Testis (tissue), 2 donors: ENCODE results near the gene FCRL3.

ENCODE experiments used
- CTCF ChIP-seq, 3 experiments: fragments of 450-650 bp in 2 of 3; fragments of 200-600 bp in 1 of 3; sonication (generic) in 1 of 3; IDR thresholded peaks; one replicate each; pipeline ENCODE4 v1.5.1; 2016 to 2019; ENCODE audit warnings: antibody characterized with exemption in 3 of 3, mild to moderate bottlenecking in 2 of 3, moderate library complexity in 1 of 3
- POLR2A ChIP-seq: fragments of 450-650 bp; IDR thresholded peaks from one replicate; pipeline ENCODE4 v1.6.1; 2017; ENCODE audit warnings: antibody characterized with exemption, mild to moderate bottlenecking, moderate library complexity

- TF ChIP-seq CTCF (IDR thresholded peaks at IDR 0.05) = no peak
- no peak for TF ChIP-seq POLR2A
Measured at GRCh38 chr1:157671895-157672294, 28.7 kb downstream of the FCRL3 start.
